Measurements from ENCODE around the gene CD274. TPM values are rescaled to one million over a fixed set of nuclear protein-coding genes. Genes with fewer than 3 reads are reported as not detected.

Gene CD274
- total and polyA plus RNA-seq, 2 experiments from 2014 or later: not detected

- TF ChIP-seq ZNF462 (CRISPR knock-in tag; IDR thresholded peaks at IDR 0.05): no peak
- TF ChIP-seq ETS1 (IDR thresholded peaks at IDR 0.05): no peak
- no peak for TF ChIP-seq POLR2AphosphoS5 (IDR thresholded peaks at IDR 0.05; ENCODE audit: low read depth)
- TF ChIP-seq REST (IDR thresholded peaks at IDR 0.05; ENCODE audit: unreplicated experiment): no peak
These were observed 29.2 kb upstream of the CD274 start (continued) for GRCh38 chr9:5421163-5421562.

- H3K36me3 ChIP-seq (ENCODE audit: insufficient read depth): no peaks in the 10 kb centered on the region
- H3K4me1 ChIP-seq (ENCODE audit: insufficient read depth): peaks cover under 1% of the 10 kb centered on the region; the same call in 1 of the 2 replicates
- H2AFZ ChIP-seq: no peak overlapping the region
- ATAC-seq: no peak
- Mint-ChIP-seq H3K27ac (no peak overlapping the region), H3K27me3 (ENCODE audit: insufficient read depth, low read depth, poor library complexity) (peaks cover 6% of the 10 kb centered on the region), H3K9me3 (no peaks in the 10 kb centered on the region), H3K4me3 (no peak overlapping the region), H3K36me3 (ENCODE audit: low read depth) (peaks cover 3% of the 10 kb centered on the region; the same call in 1 of the 3 replicates), H3K4me1 (peaks cover 3% of the 10 kb centered on the region; the same call in 1 of the 3 replicates)
- DNase-seq (ENCODE audit: low spot score): no peak
- no peaks in the 10 kb centered on the region for H3K79me2 ChIP-seq (replicated peaks; ENCODE audit: insufficient read depth)
- H3K27ac ChIP-seq (ENCODE audit: low read depth): no peak overlapping the region
- no peaks in the 10 kb centered on the region for H3F3A ChIP-seq (replicated peaks; ENCODE audit: low read depth)
- no peaks in the 10 kb centered on the region for H4K20me1 ChIP-seq (replicated peaks; ENCODE audit: insufficient read depth)
- H3K4me3 ChIP-seq: no peak overlapping the region
- H3K9me2 ChIP-seq (ENCODE audit: insufficient read depth): no peaks in the 10 kb centered on the region
- no peaks in the 10 kb centered on the region for H3K27me3 ChIP-seq (ENCODE audit: insufficient read depth)
- no peak overlapping the region for H3K4me2 ChIP-seq
- TF ChIP-seq REST (IDR thresholded peaks at IDR 0.05; ENCODE audit: unreplicated experiment) (no peak), ZNF331 (CRISPR knock-in tag; IDR thresholded peaks at IDR 0.05; ENCODE audit: low read depth) (no peak), CTCF (conservative IDR thresholded peaks at IDR 0.05; ENCODE audit: low read depth in 2 of 2) (no peak), EZH2phosphoT487 (IDR thresholded peaks at IDR 0.05; ENCODE audit: unreplicated experiment) (no peak), POLR2AphosphoS5 (IDR thresholded peaks at IDR 0.05; ENCODE audit: low read depth) (no peak), EZH2 (IDR thresholded peaks at IDR 0.05; ENCODE audit: low read depth, unreplicated experiment) (no peak)
These were observed 28.1 kb upstream of the CD274 start for GRCh38 chr9:5422276-5422675.
